T follicular helper cell (primary cell): ENCODE data around the gene FOXA1.

ENCODE experiments used
- DNase-seq: peaks from one replicate; pipeline ENCODE4 v3.0.0-alpha.2; 2020; ENCODE audit warnings: low read depth
- total RNA-seq, 2 experiments: gene quantifications; one replicate each; lab custom pipeline; 2026; lab: John Stamatoyannopoulos, UW

The FOXA1 gene
- 0.36 to 0.43 reads per million in 2 experiments for total RNA-seq

- DNase-seq = no peak
Measured at GRCh38 chr14:37594971-37595808, at the start of gene FOXA1, which contains the start of gene TTC6. Gene FOXA1, minus strand, starts transcription at chr14:37595249. Its CDS starts 277 bp downstream, at chr14:37594972. Gene TTC6, plus strand, starts transcription at chr14:37595629. Its CDS starts 26,436 bp downstream, at chr14:37622065.

- no peak for DNase-seq
Measured at GRCh38 chr14:37643701-37644100, 48.7 kb upstream of the FOXA1 start.

GRCh38 chr14:37642125-37642524 is 47.1 kb upstream of the FOXA1 start:
- DNase-seq = no peak

DNA sequence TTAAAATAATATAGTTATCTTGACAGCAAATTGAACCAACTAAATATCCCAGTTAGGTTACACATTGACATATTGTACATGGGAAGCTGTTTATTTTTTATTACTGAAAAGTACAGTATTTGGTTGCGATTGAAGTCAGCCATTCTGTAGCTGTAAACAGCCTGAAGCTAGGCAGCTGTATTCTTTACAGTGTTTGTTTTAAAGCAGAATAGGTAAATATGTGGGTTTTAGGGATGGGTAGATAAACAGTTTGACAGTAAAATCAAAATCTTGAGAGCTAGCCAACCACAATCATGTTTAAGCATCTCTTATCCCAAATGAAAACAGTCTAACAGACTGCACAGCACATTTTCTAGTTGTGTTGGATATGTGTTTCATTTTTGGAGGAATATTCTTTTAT is 46.1 kb upstream of the FOXA1 start:
- no peak for DNase-seq

GRCh38 chr14:37638599-37638998 is 43.5 kb upstream of the FOXA1 start:
- no peak for DNase-seq

DNA sequence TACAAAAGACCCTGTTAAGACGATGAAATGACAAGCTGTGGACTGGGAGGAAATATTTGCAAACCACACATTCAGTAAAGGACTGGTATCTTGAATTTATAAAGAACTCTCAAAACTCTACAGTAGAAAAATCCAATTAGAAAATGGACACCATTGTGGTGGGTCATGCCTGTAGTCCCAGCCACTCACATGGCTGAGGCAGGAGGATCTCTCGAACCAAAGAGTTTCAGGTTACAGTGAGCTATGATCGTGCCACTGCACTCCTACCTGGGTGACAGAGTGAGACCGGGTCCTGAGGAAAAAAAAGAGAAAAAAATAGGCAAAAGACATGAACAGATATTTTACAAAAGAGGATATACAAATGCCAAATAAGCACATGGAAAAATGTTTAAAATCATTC is 42.3 kb upstream of the FOXA1 start:
- DNase-seq = no peak

- DNase-seq = no peak
Measured at GRCh38 chr14:37625597-37626595, 30.8 kb upstream of the FOXA1 start.

GRCh38 chr14:37623971-37624370 is 28.9 kb upstream of the FOXA1 start:
- DNase-seq = no peak

GRCh38 chr14:37623426-37623951 is 28.4 kb upstream of the FOXA1 start:
- DNase-seq = no peak

- DNase-seq = no peak
Measured at GRCh38 chr14:37622231-37622923, 27.3 kb upstream of the FOXA1 start.

GRCh38 chr14:37620856-37621255 is 25.8 kb upstream of the FOXA1 start:
- no peak for DNase-seq

DNA sequence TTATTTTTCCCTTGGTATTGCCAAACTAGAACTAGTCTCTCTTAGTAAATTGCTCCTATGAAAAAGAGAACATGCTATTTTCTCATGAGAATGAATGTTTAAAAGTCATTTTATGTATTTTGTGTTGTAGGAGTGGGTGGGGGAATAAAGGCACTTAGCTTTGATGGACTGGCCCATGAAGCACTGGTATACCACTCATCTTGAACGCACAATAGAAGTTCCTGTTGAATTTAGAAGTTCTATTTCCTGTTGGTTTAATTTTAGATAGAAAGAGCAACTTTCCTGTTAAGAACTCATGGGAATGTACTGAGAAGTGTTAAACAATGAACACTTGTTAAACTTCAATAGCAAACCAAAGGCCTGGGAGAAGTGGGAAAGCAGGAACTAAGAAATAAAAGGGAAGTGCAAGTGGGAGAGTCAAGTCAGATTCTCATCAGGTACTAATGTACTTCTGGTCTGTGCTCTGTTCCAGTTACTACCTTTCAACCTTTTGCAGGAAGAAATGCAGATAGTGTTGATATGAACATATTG is 23.5 kb upstream of the FOXA1 start:
- DNase-seq = no peak

DNA sequence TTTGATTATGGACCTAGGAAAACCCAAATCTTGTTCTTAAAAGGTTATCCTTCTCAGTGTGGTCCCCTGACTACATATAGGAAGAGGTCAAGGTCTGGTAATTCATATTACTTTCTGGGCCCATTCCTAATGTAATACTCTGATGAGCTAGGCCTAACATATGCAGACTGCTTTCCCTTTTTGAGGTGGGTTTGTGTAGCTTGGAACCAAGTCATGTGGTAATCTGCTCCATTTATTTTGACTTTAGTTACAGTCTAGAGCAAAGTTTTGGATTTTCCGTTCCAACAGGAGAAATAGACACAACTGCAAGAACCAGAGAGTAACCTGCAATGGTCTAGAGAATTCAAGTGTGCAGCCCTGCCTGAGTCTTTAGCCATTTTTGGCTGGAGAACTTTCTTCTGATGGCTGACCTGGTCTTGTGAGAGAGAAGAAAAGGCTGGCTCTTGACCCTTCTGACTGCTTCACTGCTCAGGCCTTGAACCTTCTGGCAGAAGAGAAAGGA is 22.9 kb upstream of the FOXA1 start:
- DNase-seq = no peak

GRCh38 chr14:37616853-37617252 is 21.8 kb upstream of the FOXA1 start:
- DNase-seq = no peak

- no peak for DNase-seq
Measured at GRCh38 chr14:37615582-37616289, 20.7 kb upstream of the FOXA1 start.

DNA sequence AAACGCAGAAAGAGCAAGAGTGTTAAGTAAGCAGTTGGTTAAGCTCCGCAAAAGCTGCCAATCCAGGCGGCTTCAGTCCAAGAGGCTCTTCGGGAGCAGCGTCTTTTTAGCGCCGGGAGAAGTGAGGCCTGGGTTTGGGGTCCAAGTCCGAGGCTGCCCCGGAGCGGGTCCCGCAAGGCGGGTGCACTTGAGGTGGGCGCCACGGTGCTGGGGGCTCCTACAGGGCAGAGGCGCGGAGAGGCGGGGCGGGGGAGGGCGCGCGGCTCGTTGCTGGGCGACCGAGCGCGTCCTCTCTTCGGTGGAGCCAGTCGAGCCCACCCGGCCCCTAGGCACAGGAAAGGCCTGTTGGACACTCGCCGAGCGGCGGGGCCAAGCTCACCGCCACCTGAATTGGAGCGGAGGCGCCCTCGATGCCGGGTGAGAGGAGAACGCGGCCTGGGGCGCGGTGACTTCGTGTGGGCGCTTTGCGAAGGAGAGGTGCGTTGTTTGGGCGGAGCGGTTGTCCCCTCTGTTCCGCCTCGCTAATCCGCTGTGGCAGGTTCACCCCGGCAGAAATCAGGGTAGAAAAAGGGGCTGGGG is 16.0 kb upstream of the FOXA1 start:
- no peak for DNase-seq

DNA sequence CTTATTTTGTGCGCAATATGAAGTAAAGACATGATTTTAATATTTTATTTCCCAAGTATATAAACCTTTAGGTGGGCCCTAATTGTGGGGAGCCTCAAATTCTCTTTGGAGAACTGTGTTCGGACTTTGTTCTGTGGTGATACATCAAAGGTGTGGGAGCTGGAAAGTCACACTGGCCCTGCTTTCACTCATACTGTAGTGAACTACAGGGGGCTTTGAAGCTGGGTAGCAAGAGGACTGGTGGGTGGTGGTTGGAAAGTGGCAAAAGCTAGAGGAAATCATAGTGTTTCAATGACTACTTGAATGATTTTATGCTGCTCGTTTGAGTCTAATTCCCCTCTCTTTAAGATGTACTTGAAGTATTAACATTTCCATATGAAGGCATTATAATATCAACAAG is 13.6 kb upstream of the FOXA1 start:
- DNase-seq = no peak

GRCh38 chr14:37606678-37607077 is 11.6 kb upstream of the FOXA1 start:
- no peak for DNase-seq

DNA sequence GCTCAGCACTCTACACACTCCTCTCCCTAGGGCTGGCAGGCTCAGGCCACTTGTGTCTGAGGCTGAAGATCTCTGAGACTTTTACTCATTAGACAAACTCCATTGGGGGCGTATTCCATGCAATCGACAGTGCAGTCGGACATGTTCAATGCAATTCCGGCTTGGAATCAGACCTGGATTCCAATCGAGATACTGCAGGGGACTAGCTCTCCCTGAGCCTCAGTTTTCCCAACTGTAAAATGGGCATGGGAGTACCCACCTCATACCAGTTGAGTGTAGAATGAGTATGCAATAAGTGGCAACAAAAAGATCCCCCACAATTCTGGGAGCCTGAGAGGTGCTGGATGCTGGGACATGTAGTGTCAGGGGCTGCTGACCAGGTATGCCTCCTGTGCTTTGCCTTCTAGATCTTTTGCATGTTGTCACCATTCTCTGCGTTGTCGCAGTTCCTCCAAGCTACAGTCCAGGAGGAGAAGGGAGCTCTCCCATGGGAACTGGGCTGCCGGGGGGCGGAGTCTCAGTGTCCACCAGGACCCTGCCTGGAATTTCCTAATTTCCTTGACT is 8.7 kb upstream of the FOXA1 start:
- no peak for DNase-seq
